K562 treated with DMSO at 1 percent for 24 hours (cell line): ENCODE results near the gene NOTCH4. TPM values are rescaled to one million over a fixed set of nuclear protein-coding genes. Genes with fewer than 3 reads are reported as not detected.

Source experiments
- total RNA-seq: library from RNA; unstranded; fragments of 300-600 nt; gene quantifications from 2 replicates; pipeline ENCODE4 v1.2.3, GENCODE V29; 2022; ENCODE audit warnings: low read depth; ENCODE audit not compliant: insufficient read depth

Gene NOTCH4
- total RNA-seq: 2.8 and 2.9 TPM in 2 replicates

GRCh38 chr6:32223258-32224235 lies at the start of gene NOTCH4:
Gene NOTCH4 (minus strand): TSS chr6:32224067. CDS start chr6:32223928, 139 bp downstream.

GRCh38 chr6:32192608-32193039 lies 31.2 kb downstream of the NOTCH4 start, which contains the start of gene GPSM3:
Gene GPSM3 (minus strand): TSS chr6:32192643. CDS start chr6:32192513, 130 bp downstream.

GRCh38 chr6:32190054-32190851 lies 33.6 kb downstream of the NOTCH4 start, which contains the start of gene PBX2:
Gene PBX2 (minus strand): TSS chr6:32190202. CDS start chr6:32189915, 287 bp downstream.

GRCh38 chr6:32184084-32184640 lies 39.7 kb downstream of the NOTCH4 start, which contains the start of gene AGER:
Gene AGER (minus strand): TSS chr6:32184253. CDS start chr6:32184222, 31 bp downstream.

GRCh38 chr6:32177788-32178546 lies 45.9 kb downstream of the NOTCH4 start, which contains the start of gene RNF5:
Gene RNF5 (plus strand): TSS chr6:32178405. CDS start chr6:32178512, 107 bp downstream.

GRCh38 chr6:32175711-32176475 lies 48.0 kb downstream of the NOTCH4 start, which contains the start of gene AGPAT1:
Gene AGPAT1 (minus strand): TSS chr6:32176084. CDS start chr6:32171496, 4,588 bp downstream.

GRCh38 chr6:32164295-32164694 lies 59.6 kb downstream of the NOTCH4 start, which contains the start of gene EGFL8:
Gene EGFL8 (plus strand): TSS chr6:32164595. CDS start chr6:32166166, 1,571 bp downstream.

GRCh38 chr6:32153564-32154513 lies 70.0 kb downstream of the NOTCH4 start, which contains the start of gene PPT2:
Gene PPT2 (plus strand): TSS chr6:32154141. CDS start chr6:32154595, 454 bp downstream.

GRCh38 chr6:32151863-32152768 lies 71.8 kb downstream of the NOTCH4 start, which contains the start of gene PRRT1:
Gene PRRT1 (minus strand): TSS chr6:32151939. CDS start chr6:32151827, 112 bp downstream.

Other genes starting within 250 kb of the NOTCH4 start
- gene C4A, start 242.0 kb downstream of the NOTCH4 start, total RNA-seq: 4.4 and 5.0 TPM in 2 replicates
- 3.8 and 7.6 TPM in 2 replicates for gene C4B, start 209.3 kb downstream of the NOTCH4 start, total RNA-seq
- gene CYP21A2, start 185.7 kb downstream of the NOTCH4 start, total RNA-seq: 0.49 and 1.4 TPM in 2 replicates
- 23.0 and 27.2 TPM in 2 replicates for gene TNXB, start 114.7 kb downstream of the NOTCH4 start, total RNA-seq
- 120 and 121 TPM in 2 replicates for gene ATF6B, start 95.8 kb downstream of the NOTCH4 start, total RNA-seq
- gene FKBPL, start 93.8 kb downstream of the NOTCH4 start, total RNA-seq: 19.9 and 22.7 TPM in 2 replicates
- 7.6 and 8.4 TPM in 2 replicates for gene PRRT1, start 72.1 kb downstream of the NOTCH4 start, total RNA-seq
- 38.4 and 44.1 TPM in 2 replicates for gene PPT2, start 69.9 kb downstream of the NOTCH4 start, total RNA-seq
- gene EGFL8, start 59.5 kb downstream of the NOTCH4 start, total RNA-seq: 10.0 and 12.0 TPM in 2 replicates
- 167 and 178 TPM in 2 replicates for gene AGPAT1, start 48.0 kb downstream of the NOTCH4 start, total RNA-seq
- 253 and 277 TPM in 2 replicates for gene RNF5, start 45.7 kb downstream of the NOTCH4 start, total RNA-seq
- gene AGER, start 39.8 kb downstream of the NOTCH4 start, total RNA-seq: 4.7 and 8.9 TPM in 2 replicates
- 76.1 and 79.7 TPM in 2 replicates for gene PBX2, start 33.9 kb downstream of the NOTCH4 start, total RNA-seq
- 61.3 and 66.5 TPM in 2 replicates for gene GPSM3, start 31.4 kb downstream of the NOTCH4 start, total RNA-seq
- not detected in 2 replicates for gene TSBP1, start 147.8 kb upstream of the NOTCH4 start, total RNA-seq
- not detected in 2 replicates for gene BTNL2, start 183.1 kb upstream of the NOTCH4 start, total RNA-seq
- not detected in 2 replicates for gene HLA-DRA, start 215.8 kb upstream of the NOTCH4 start, total RNA-seq